GM12873 (cell line): Measurements from ENCODE around the gene PAX3.

Source experiments
- TF ChIP-seq, protein P1 (sequence below): IDR thresholded peaks from 2 replicates; pipeline ENCODE4 v1.5.1; 2012; ENCODE audit warnings: low read depth, mild to moderate bottlenecking, moderate library complexity, low read length, control low read depth; ENCODE audit not compliant: insufficient read depth; ENCODE audit errors: missing control alignments

Gene PAX3

DNA sequence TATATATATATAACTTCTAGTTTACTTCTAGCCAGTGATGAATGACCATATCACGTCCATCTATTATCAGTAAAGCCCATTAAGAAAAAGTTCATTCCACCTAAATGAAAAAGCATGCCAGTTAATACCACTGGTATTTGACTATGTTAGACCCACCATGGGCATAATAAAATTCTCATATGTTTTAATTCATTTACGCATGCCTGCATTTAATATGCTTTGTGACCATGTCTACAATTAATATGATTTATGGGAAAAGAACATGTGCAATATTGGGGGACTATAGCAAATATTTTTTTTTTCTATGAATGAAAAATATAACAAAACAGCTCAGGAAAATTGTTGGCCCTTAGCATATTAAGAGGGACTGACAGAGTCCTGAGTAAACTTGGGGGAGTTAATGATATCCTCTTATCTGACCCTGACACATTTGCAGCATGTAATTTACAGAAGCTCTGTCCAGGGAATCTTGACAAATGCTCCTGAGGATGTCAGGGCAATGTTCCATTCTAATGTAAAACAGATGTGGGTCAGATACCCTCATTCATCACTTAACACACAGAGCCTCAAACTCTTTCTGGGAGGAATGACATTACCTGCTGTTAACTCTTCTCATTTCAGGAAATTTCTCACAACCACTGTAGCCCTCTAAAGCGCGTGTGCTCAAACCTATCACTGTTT is 90.6 kb downstream of the PAX3 start:
- TF ChIP-seq, protein P1, sequence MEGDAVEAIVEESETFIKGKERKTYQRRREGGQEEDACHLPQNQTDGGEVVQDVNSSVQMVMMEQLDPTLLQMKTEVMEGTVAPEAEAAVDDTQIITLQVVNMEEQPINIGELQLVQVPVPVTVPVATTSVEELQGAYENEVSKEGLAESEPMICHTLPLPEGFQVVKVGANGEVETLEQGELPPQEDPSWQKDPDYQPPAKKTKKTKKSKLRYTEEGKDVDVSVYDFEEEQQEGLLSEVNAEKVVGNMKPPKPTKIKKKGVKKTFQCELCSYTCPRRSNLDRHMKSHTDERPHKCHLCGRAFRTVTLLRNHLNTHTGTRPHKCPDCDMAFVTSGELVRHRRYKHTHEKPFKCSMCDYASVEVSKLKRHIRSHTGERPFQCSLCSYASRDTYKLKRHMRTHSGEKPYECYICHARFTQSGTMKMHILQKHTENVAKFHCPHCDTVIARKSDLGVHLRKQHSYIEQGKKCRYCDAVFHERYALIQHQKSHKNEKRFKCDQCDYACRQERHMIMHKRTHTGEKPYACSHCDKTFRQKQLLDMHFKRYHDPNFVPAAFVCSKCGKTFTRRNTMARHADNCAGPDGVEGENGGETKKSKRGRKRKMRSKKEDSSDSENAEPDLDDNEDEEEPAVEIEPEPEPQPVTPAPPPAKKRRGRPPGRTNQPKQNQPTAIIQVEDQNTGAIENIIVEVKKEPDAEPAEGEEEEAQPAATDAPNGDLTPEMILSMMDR = no peak

DNA sequence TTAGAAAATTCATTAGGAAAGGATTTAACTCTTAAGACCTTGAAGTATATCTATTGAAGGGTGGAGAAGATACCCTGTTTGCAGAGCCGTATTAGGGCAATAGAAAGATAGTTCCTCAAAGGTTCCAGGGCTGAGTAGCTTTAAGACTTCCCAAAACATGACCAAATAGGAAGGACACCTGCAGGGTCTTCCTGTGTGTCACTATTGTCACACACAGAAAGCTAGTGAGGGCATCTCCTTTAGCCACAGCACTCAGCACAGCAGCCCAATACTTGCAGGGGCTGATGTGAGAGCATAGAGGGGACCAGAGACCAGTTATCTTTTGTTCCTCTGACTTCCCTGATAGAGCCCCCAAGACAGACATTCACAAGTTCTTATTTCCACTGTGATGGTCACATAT is 93.7 kb downstream of the PAX3 start:
- TF ChIP-seq, protein P1 = no peak

DNA sequence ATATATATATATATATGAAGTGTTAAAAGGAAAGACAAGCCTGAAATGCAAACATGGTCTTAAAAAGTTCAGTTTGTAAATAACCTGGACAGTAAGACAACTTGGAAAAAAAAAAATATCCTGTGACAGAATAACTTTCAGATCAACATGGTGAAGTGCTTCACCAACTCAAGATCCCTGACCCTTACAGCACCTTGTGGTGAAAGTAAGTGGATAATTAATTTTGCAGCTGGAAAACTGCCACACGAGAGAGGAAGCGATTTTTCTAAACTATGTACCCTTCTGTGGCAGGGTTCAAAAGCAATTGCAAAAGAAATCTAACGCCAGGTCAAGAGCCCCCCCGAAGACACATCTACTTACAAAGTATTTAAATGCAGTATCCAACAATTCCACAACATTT is 95.8 kb downstream of the PAX3 start:
- TF ChIP-seq, protein P1 = no peak

DNA sequence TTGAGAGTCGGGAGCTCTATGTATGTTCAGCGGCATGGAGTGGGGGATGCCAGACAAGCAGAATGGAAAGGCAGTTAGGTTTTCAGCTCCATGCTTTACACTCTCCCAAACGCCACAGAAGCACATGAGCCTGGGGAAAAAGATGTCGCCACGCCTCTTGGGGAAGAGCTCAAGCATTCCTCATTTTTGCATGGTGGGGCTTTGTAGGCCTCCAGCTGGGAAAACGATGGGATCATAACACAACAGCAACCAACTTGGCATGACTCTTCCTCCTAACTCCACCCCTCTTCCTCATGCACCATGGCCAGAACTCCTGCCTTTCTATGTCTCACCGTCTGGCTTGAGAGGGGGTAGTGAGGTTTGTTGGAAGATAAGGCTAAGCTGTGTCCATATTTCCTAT is 102.6 kb downstream of the PAX3 start:
- TF ChIP-seq, protein P1 = no peak

GRCh38 chr2:222194669-222195068 is 104.1 kb downstream of the PAX3 start:
- TF ChIP-seq, protein P1 = no peak

DNA sequence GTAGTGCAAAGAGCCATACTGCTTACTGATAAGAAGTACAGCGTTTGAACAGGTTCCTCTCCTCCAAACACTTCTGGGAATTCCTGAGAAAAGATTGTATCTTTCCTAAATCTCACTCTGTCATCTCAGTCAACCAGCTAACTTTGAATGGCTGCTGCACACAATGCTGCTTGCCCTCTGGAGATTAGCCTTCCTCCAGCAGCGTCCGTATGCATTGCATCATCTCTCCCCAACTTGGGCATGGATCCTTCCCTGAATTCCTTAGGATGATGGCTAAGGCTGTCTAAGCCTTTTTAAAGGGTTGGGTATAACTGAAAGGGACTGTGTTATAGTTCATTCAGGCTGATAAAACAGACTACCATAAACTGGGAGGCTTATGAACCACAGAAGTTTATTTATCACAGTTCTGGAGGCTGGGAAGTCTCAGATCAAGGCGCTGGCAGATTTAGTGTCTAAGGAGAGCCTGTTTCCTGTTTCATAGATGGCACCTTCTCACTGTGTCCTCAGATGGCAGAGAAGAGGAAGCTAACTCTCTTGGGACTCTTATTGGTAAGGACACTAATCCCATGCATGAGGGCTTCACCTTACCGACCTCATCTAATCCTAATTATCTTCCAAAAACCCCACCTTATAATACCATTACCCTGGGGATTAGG is 105.3 kb downstream of the PAX3 start:
- TF ChIP-seq, protein P1 = no peak

DNA sequence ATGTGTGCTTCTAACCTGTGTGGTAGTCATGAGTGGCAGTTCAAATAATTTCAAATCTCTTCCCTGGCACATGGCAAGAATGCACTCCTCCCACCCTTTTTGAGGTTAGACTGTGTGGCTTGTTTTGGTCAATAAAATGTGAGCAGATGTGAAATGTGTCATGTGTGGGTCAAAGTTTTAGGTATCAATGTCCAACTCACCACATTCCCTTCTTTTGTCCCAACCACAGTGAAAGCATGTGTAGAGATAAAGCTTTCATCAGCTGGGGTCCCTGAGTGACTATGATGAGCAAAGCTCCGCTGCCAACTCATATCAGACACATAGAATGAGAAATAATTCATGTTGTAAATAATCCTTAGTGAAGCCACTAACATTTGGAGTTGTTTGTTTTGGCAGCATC is 118.2 kb downstream of the PAX3 start:
- TF ChIP-seq, protein P1 = no peak
